Endothelial cell of umbilical vein (primary cell): ENCODE data around the gene PAN3. TPM values are rescaled to one million over a fixed set of nuclear protein-coding genes. Genes with fewer than 3 reads are reported as not detected.

Experiments used
- BruUV-seq: library from RNA; stranded (reverse); fragments of 400-500 nt; replicated peaks from 2 replicates; lab custom pipeline; 2021; lab: Mats Ljungman, UMichigan
- CTCF ChIA-PET: fragments of 300-600, 350-600 bp; sonication (Branson Sonifier 250); formaldehyde crosslinking; loops from one replicate; lab custom pipeline; 2021; ENCODE audit warnings: antibody characterized with exemption, inconsistent platforms; lab: Charles Lee
- POLR2A ChIA-PET: fragments of 300-600, 350-600 bp; sonication (Branson Sonifier 250); formaldehyde crosslinking; loops from one replicate; lab custom pipeline; 2021; ENCODE audit warnings: antibody characterized with exemption, inconsistent platforms; lab: Charles Lee
- DNase-seq: peaks from one replicate; pipeline ENCODE4 v3.0.0-alpha.2; 2011; ENCODE audit warnings: low read depth, low spot score
- FAIRE-seq: peaks from 2 replicates; lab custom pipeline; 2011; peaks lifted over from hg19 to GRCh38; lab: Jason Lieb, UNC
- H2AFZ ChIP-seq: 2 replicates; pipeline ENCODE4 v1.6.0; 2012; ENCODE audit warnings: low read depth, low read length, control low read depth, inconsistent platforms
- H3K27ac ChIP-seq: 2 replicates; pipeline ENCODE4 v1.5.1; 2011; ENCODE audit warnings: low read depth, mild to moderate bottlenecking, control low read depth, low read length, moderate library complexity; ENCODE audit not compliant: insufficient read depth
- H3K27me3 ChIP-seq, 2 experiments: 2 replicates each; pipeline versions ENCODE4 v1.6.0 to v1.6.1; 2011; ENCODE audit warnings: low read length in 2 of 2, mixed read lengths in 1 of 2; ENCODE audit not compliant: control insufficient read depth in 2 of 2, insufficient read depth in 2 of 2
- H3K36me3 ChIP-seq, 2 experiments: 2 replicates in 1 of 2; 3 replicates in 1 of 2; pipeline ENCODE4 v1.5.1; 2011; ENCODE audit warnings: low read length in 2 of 2, mild to moderate bottlenecking in 1 of 2, moderate library complexity in 1 of 2; ENCODE audit not compliant: control insufficient read depth in 2 of 2, insufficient read depth in 2 of 2; ENCODE audit errors: extremely low read depth in 1 of 2
- H3K4me1 ChIP-seq: 3 replicates; pipeline ENCODE4 v1.5.1; 2011; ENCODE audit warnings: mild to moderate bottlenecking, low read length; ENCODE audit not compliant: control insufficient read depth, insufficient read depth; ENCODE audit errors: extremely low read depth
- H3K4me2 ChIP-seq: 2 replicates; pipeline ENCODE4 v1.6.1; 2011; ENCODE audit warnings: low read length, control low read depth, mixed read lengths; ENCODE audit not compliant: insufficient read depth
- H3K4me3 ChIP-seq, 3 experiments: fragments of 200-600 bp in 1 of 3; sonication (generic), shearing (Covaris generic) in 1 of 3; replicated peaks in 1 of 3; 2 replicates each; pipeline ENCODE4 v1.5.1; 2011 to 2016; ENCODE audit warnings: control low read depth in 3 of 3, low read length in 3 of 3, mild to moderate bottlenecking in 2 of 3, inconsistent platforms in 1 of 3, low read depth in 1 of 3, moderate library complexity in 1 of 3; ENCODE audit not compliant: insufficient read depth in 1 of 3
- H3K79me2 ChIP-seq: 2 replicates; pipeline ENCODE4 v1.6.0; 2012; ENCODE audit warnings: low read length, inconsistent platforms; ENCODE audit not compliant: control insufficient read depth, insufficient read depth
- H3K9ac ChIP-seq: replicated peaks from 2 replicates; pipeline ENCODE3; 2011; ENCODE audit warnings: low read length, control low read depth; ENCODE audit not compliant: insufficient read depth; ENCODE audit errors: extremely low read depth
- H3K9me1 ChIP-seq: replicated peaks from 3 replicates; pipeline ENCODE4 v1.6.0; 2011; ENCODE audit warnings: mild to moderate bottlenecking, low read length; ENCODE audit not compliant: control insufficient read depth, insufficient read depth; ENCODE audit errors: extremely low read depth
- H3K9me3 ChIP-seq: replicated peaks from 2 replicates; pipeline ENCODE4 v1.5.1; 2012; ENCODE audit warnings: low read length, inconsistent platforms; ENCODE audit not compliant: control insufficient read depth, insufficient read depth
- H4K20me1 ChIP-seq: replicated peaks from 2 replicates; pipeline ENCODE3; 2011; ENCODE audit warnings: mild to moderate bottlenecking, low read length; ENCODE audit not compliant: control insufficient read depth, insufficient read depth; ENCODE audit errors: extremely low read depth
- EZH2 ChIP-seq: IDR thresholded peaks from 2 replicates; pipeline ENCODE4 v1.6.1; 2012; ENCODE audit warnings: borderline replicate concordance, low read depth, mild to moderate bottlenecking, moderate library complexity, low read length, inconsistent platforms; ENCODE audit not compliant: severe bottlenecking
- FOS ChIP-seq: IDR thresholded peaks from 2 replicates; pipeline ENCODE4 v1.6.1; 2011; ENCODE audit warnings: mild to moderate bottlenecking, low read length, moderate library complexity, borderline replicate concordance; ENCODE audit not compliant: insufficient read depth
- GATA2 ChIP-seq: IDR thresholded peaks from 2 replicates; pipeline ENCODE4 v1.7.0; 2011; ENCODE audit warnings: low read depth, mild to moderate bottlenecking, moderate library complexity, mixed read lengths, low read length; ENCODE audit not compliant: insufficient read length, insufficient read depth
- JUN ChIP-seq: IDR thresholded peaks from 2 replicates; pipeline ENCODE4 v1.6.1; 2011; ENCODE audit warnings: borderline replicate concordance, low read depth; ENCODE audit not compliant: insufficient read length, insufficient read depth
- MYC ChIP-seq: IDR thresholded peaks from one replicate; pipeline ENCODE4 v1.6.1; 2011; ENCODE audit warnings: mild to moderate bottlenecking, low read depth, low read length
- POLR2A ChIP-seq: IDR thresholded peaks from 2 replicates; pipeline ENCODE4 v1.6.1; 2012; ENCODE audit warnings: low read depth, mild to moderate bottlenecking, control low read depth, low read length
- POLR2AphosphoS5 ChIP-seq: IDR thresholded peaks from 2 replicates; pipeline ENCODE4 v1.6.1; 2012; ENCODE audit warnings: low read depth, mild to moderate bottlenecking, control low read depth, low read length, moderate library complexity; ENCODE audit not compliant: insufficient read depth
- dilution Hi-C: fragments of 300-500 bp; cut with MboI; formaldehyde crosslinking; loops from one replicate; pipeline ENCODE4 v1.15.0; 2019; ENCODE audit warnings: low sequenced_read_pairs; ENCODE audit not compliant: extremely low pct_ligation_motif_present
- intact Hi-C: fragments of 100-400 bp; cut with micrococcal nuclease; formaldehyde crosslinking; loops from one replicate; pipeline ENCODE4 v1.10.0; 2022
- polyA plus RNA-seq, 4 experiments: library from polyadenylated mRNA; depleted of rRNA in 3 of 4; stranded (reverse) in 3 of 4; unstranded in 1 of 4; fragments of >200 nt; gene quantifications; 2 replicates each; pipeline versions ENCODE4 v1.2.1 to v1.2.3, GENCODE V29; 2011 to 2012; ENCODE audit warnings: missing spikeins in 1 of 4
- total RNA-seq: library from RNA; stranded (reverse); gene quantifications from 2 replicates; pipeline ENCODE4 v1.2.3, GENCODE V29; 2021
- TF ChIP-seq, protein P1 (sequence below), 2 donors: IDR thresholded peaks; 1 replicate in 1 of 2; 2 replicates in 1 of 2; pipeline ENCODE4 v1.5.1; 2011; ENCODE audit warnings: low read length in 2 of 2, mild to moderate bottlenecking in 2 of 2, moderate library complexity in 2 of 2, control low read depth in 1 of 2, inconsistent platforms in 1 of 2, low read depth in 1 of 2; ENCODE audit not compliant: insufficient read depth in 1 of 2; ENCODE audit errors: extremely low read depth in 1 of 2
- TF ChIP-seq, protein P2 (sequence below): IDR thresholded peaks from 2 replicates; pipeline ENCODE4 v1.6.1; 2011; ENCODE audit not compliant: insufficient read depth, insufficient read length

PAN3 gene
- total and polyA plus RNA-seq, 2 donors (not counting 3 experiments of a cell fraction or from before 2014, with no cell fraction given): 8.5 to 31.9 TPM

DNA sequence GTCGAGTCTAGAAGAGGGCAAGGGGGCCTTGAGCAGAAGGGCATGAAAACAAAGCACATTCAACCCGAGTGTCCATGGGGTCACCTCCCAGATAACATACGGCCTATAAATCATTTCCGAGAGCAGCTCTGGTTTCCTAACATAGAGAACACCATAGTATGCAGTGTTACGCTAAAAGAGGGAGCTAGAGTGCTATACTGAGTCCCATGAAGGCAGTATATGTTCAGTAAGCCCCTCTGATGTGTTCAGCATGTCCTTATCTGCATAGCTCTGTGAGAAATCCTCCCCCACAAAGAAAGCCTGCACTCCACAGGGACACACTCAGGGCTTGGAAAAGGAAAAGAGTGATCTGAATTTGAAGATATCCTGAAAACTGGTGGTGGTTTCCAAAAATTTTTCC is 181.2 kb downstream of the PAN3 start:
- H3K4me1 ChIP-seq: peaks cover 34% of the 10 kb centered on the region
- ChIA-PET POLR2A (no interaction called here), CTCF (interaction anchor here (0.7 kb wide), 1 partner anchor 477 kb away, joined by 4 read pairs; no protein-coding TSS in a partner anchor)
- no peak overlapping the region for H3K9ac ChIP-seq
- DNase-seq (no peak), FAIRE-seq (no peak)
- intact Hi-C loops: no loop called here
- H2AFZ ChIP-seq: no peak overlapping the region
- H3K79me2 ChIP-seq: no peaks in the 10 kb centered on the region
- no peak overlapping the region for H3K27ac ChIP-seq
- peaks cover 2 to 4% of the 10 kb centered on the region in 2 experiments for H3K36me3 ChIP-seq
- no peaks in the 10 kb centered on the region for H3K9me3 ChIP-seq
- TF ChIP-seq GATA2 (no peak), EZH2 (no peak), POLR2AphosphoS5 (no peak), FOS (no peak), JUN (no peak), POLR2A (no peak), MYC (no peak)
- TF ChIP-seq, protein P1, sequence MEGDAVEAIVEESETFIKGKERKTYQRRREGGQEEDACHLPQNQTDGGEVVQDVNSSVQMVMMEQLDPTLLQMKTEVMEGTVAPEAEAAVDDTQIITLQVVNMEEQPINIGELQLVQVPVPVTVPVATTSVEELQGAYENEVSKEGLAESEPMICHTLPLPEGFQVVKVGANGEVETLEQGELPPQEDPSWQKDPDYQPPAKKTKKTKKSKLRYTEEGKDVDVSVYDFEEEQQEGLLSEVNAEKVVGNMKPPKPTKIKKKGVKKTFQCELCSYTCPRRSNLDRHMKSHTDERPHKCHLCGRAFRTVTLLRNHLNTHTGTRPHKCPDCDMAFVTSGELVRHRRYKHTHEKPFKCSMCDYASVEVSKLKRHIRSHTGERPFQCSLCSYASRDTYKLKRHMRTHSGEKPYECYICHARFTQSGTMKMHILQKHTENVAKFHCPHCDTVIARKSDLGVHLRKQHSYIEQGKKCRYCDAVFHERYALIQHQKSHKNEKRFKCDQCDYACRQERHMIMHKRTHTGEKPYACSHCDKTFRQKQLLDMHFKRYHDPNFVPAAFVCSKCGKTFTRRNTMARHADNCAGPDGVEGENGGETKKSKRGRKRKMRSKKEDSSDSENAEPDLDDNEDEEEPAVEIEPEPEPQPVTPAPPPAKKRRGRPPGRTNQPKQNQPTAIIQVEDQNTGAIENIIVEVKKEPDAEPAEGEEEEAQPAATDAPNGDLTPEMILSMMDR (IDR thresholded peaks at IDR 0.05; ENCODE audit: extremely low read depth in 1 of 2, insufficient read depth in 1 of 2, low read depth in 1 of 2, low read length in 2 of 2): no peak
- TF ChIP-seq, protein P2, sequence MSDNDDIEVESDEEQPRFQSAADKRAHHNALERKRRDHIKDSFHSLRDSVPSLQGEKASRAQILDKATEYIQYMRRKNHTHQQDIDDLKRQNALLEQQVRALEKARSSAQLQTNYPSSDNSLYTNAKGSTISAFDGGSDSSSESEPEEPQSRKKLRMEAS: no peak
- no TSS peak for BruUV-seq
- dilution Hi-C loops: loop anchor here (25.0 kb wide), 1 partner anchor 168 kb away; the partner anchor contains the start of gene FLT1
- H3K4me2 ChIP-seq: no peak overlapping the region
- no peaks in the 10 kb centered on the region for H4K20me1 ChIP-seq
- no peaks in the 10 kb centered on the region for H3K27me3 ChIP-seq
- H3K9me1 ChIP-seq: no peaks in the 10 kb centered on the region
- H3K4me3 ChIP-seq: no peak overlapping the region
